GM21529 (cell line): Measurements from ENCODE around the gene ANKRD65.
"Not testable (repeated sequence)": the region's sequence is repeated elsewhere in the genome, so short reads cannot be mapped to it uniquely, and the experiment has no call there.

Experiments
- ATAC-seq: cut with Tn5 transposase; IDR thresholded peaks from one replicate; pipeline ENCODE4 v1.9.1; 2021; ENCODE audit not compliant: unreplicated experiment

The ANKRD65 gene

DNA sequence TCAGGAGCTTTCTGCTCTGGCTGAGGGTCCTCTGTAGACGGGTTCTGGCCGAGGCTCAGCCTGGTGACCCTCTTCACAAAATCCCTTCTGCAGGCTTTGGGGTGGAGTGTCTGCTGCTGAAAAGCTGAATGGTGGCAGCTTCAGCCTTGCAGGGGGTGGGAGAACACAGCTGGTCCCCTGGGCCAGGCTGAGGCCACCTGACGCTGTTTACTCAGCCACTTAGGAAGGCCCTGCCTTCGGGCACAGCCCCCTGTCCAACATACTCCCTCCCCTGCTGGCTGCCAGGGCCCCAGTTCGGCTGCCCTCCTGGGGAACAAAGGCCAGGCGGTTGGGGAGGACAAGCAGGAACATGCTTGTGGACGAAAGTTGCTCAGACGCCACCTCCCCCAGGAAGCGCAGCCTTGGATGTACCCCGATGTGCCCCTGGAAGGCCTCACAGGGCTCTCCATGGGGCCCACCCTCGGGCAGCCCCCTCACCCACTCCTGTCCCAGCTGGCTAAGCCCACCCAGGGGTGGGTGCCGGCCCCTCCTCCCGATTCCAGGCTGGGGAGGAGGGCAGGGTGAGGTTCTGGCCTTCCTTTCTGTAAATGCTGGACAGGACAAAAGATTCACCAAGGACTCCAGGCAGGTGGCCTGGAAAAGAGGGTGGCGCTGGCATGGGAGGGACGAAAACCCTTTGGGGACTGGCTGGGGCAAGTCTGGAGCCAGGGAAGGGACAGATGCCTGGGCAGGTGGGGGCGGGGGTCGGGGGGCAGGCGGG is at the start of gene ANKRD65:
ANKRD65 (minus strand) TSS at position 130 of the 760 bp plus-strand sequence. CDS start 271 bp downstream, outside the sequence.
- no peak for ATAC-seq

DNA sequence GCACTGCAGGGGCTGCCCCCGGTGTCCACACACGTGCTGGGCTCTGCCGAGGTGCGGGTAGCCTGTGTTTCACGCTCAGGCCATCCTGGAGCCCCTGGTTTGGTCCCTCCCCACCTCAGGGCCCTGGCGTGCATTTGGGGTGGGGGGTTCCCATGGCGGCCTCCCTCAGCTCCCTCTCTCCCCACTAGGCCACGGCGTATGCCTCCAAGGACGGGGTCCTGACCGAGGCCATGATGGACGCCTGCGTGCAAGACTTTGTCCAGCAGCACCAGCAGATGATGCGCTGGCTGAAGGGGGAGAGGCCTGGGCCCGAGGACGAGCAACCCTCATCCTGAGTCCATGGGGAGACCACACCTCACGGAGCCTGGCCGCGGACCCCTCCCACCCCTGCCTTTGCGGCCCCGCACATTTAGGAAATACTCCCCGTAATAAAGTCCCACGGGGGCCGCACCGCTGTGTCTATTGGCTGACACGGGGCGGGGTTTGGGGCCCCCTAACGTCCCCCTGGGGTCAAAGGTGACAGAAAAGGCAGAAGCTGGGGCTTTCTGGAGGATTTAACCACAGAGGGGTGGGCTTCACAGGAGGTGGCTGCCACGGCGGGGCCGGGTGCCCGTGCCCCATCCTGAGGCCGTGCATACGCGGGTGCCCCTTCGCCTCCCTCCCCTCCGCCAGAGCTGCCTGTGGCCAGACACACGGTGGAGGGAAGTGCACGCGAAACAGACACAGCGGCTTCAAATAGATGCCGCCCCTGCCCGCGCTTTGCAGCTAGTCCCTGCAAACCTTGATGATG is 47.3 kb upstream of the ANKRD65 start:
- not testable (repeated sequence) for ATAC-seq

GRCh38 chr1:1463312-1463711 is 42.2 kb upstream of the ANKRD65 start:
- no peak for ATAC-seq

- peak; percentile 64 for ATAC-seq
These were observed 41.4 kb upstream of the ANKRD65 start for GRCh38 chr1:1462318-1462966.

DNA sequence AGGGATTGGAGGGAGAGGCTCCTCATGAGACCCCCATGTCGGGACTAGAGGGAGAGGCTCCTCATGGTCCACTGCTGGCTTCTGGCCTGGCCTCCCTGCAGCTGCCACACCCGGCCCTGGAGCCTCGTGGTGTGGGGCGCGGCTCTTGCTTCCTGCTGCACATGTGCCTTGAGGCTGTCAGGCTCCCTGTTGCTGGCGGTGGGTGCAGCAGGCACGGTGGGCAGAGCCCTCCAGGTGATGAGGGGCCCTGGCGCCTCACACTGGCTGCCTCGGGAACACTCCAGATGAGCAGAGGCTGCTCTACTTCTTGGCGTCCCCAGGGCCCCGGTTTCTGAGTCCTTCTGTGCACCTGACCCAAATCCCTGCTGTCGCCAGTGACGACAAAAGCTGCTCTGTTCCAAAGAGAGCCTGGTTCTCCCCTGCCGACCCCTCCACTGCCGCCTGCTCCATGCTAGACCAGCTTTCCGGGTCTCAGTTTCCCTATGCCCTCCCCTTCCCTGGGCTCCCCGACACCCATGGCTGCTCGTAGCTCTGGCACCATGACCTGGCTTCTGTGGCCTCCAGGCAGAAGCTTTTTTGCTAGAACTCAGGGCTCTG is 40.7 kb upstream of the ANKRD65 start:
- ATAC-seq: no peak

DNA sequence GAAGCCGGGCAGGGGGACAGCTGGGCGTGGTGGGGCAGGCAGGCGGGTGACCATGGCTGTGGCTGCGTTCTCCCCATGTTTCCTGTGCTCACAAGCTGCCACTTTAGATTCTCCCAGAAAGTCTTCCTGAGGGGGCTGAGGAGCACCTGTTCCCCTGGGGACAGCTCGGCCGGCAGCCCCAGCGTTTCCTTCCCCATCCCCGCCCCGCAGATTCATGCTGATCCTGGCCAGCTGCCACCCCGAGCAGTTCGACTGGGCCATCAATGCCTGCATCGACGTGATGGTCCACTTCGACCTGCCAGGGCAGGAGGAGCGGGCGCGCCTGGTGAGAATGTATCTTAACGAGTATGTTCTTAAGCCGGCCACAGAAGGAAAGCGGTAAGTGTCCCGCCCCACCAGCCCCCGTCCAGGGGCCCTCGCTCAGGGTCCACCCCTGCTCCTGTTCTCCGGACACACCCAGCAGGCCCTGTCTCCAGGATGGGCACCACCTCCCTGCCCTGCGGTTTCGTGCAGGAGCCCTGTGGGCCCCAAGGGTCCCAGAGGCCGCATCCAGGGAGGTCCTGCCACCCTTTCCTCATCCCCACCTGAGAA is 39.6 kb upstream of the ANKRD65 start:
- no peak for ATAC-seq

GRCh38 chr1:1459711-1460110 is 38.6 kb upstream of the ANKRD65 start:
- ATAC-seq: not testable (repeated sequence)

- ATAC-seq: not testable (repeated sequence)
These were observed 38.1 kb upstream of the ANKRD65 start for GRCh38 chr1:1459156-1459555.

- not testable (repeated sequence) for ATAC-seq
These were observed 35.7 kb upstream of the ANKRD65 start for GRCh38 chr1:1456683-1457255.

- ATAC-seq: not testable (repeated sequence)
These were observed 34.9 kb upstream of the ANKRD65 start for GRCh38 chr1:1455934-1456333.

DNA sequence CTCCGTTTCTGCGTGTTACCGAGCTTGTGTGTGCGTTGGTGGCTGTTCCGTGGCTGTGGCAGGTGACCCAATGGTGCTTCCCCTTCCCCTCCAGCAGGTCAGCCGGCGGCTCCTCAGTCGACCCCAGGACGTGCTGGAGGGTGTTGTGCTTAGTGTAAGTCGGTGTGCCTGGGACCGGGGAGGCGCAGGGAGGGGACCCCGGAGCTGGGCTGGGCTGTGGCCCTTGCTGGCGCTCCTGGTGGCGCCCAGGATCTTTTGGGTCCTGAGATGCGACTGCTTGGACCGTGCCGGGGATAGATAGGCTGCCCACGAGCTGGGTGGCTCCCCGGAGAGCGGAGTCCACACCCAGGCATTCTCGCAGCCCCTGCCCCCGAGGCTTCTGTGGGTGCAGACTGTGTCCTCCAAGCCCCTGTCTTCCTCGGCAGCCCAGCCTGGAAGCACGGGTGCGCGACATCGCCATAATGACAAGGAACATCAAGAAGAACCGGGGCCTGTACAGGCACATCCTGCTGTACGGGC is 34.3 kb upstream of the ANKRD65 start:
- ATAC-seq: no peak

GRCh38 chr1:1454286-1455056 is 33.4 kb upstream of the ANKRD65 start:
- ATAC-seq: not testable (repeated sequence)

DNA sequence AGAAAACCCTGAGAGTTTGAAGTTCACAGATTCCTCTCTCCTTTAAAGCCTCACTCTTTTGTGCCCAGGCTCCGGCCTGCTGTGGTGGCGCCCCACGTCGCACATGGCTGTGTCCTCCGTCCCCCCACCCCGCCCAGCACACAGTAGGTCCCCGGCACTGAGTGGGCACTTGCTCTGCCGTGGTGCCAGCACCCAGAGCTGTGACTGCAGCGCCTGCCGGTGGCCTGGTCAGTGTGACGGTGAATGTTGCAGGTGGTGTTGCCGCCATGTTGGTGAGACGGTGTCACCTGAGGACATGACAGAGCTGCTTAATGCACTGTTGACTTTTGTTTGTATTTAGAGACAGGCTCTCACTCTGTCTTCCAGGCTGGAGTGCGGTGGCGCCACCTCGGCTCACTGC is 31.8 kb upstream of the ANKRD65 start:
- no peak for ATAC-seq

DNA sequence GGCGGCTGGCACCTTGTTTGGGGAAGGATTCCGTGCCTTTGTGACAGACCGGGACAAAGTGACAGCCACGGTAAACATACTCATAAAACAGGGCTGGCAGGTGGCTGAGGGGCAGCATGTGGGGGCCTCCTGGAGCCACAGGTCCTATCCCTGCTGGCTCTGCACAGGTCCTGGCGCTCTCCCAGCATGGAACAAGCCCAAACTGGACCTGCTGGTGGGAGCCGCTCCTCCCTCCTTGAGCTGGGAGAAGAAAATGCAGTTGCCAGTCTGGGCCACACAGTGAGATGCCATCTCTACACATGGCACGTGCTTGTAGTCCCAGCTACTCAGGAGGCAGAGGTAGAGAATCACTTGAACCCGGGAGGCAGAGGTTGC is 31.3 kb upstream of the ANKRD65 start:
- ATAC-seq: not testable (repeated sequence)

- ATAC-seq: no peak
These were observed 30.8 kb upstream of the ANKRD65 start for GRCh38 chr1:1451696-1452364.

- not testable (repeated sequence) for ATAC-seq
These were observed 29.5 kb upstream of the ANKRD65 start for GRCh38 chr1:1450616-1451015.

GRCh38 chr1:1449099-1449739 is 28.1 kb upstream of the ANKRD65 start, which contains the start of gene ATAD3C:
Gene ATAD3C (plus strand): TSS chr1:1449689. CDS start chr1:1450684, 995 bp downstream.
- no peak for ATAC-seq

DNA sequence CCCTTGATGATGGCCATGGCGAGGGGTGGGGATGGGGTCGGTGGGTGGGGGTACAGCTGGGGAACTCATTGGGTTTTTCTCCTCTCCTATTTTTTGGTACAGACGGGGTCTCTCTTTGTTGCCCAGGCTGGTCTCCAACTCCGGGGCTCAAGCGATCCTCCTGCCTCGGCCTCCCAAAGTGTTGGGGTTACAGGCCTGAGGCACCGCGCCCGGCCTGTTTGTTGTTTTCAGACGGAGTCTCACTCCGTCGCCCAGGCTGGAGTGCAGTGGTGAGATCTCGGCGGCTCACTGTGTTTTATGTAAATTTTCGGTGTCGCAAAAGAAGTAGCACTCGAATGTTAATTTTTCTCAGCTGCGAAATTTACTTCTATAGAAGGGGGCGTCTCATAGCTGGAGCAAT is 25.6 kb upstream of the ANKRD65 start:
- ATAC-seq: not testable (repeated sequence)
